ENCODE data around the gene SENP5. TPM values are rescaled to one million over a fixed set of nuclear protein-coding genes. Genes with fewer than 3 reads are reported as not detected.
"Not testable (repeated sequence)": the region's sequence is repeated elsewhere in the genome, so short reads cannot be mapped to it uniquely, and the experiment has no call there.

Gene SENP5
- total RNA-seq, 1 donor from 2014 or later: 21.6 TPM

- intact Hi-C loops (cut with DNase I): no loop called here
- DNase-seq (ENCODE audit: low spot score): no peak
Observed at GRCh38 chr3:196936288-196936687, 68.6 kb downstream of the SENP5 start.

DNA sequence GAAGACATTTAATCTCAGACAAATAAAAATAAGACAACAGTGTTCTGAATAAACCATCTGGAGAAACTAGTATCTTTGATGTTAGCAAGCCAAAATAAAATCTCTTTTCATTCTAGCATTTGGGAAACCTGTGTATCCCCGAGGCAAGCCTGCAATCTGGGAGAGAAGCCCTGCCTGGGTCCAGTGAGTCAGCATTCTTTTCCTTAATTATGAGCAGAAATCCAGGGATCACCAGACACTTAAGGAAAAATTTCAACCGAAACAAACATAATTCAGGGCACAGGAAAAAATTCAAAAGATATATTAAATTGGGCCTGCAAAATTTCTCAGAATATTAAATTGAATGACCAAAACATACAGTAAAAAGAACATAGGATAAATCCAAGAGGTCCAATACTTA is 70.4 kb downstream of the SENP5 start:
- DNase-seq (ENCODE audit: low spot score): no peak
- intact Hi-C loops (cut with DNase I): no loop called here

GRCh38 chr3:196938576-196938975 is 70.9 kb downstream of the SENP5 start:
- intact Hi-C loops (cut with DNase I): no loop called here
- DNase-seq (ENCODE audit: low spot score): no peak

GRCh38 chr3:196941729-196942225 is 74.1 kb downstream of the SENP5 start:
- DNase-seq (ENCODE audit: low spot score): no peak

GRCh38 chr3:196942226-196942914 is 74.7 kb downstream of the SENP5 start, which contains the start of gene NCBP2:
Gene NCBP2, minus strand, starts transcription at chr3:196942528. Its CDS starts 25 bp downstream, at chr3:196942503.
- peak; percentile 99 for DNase-seq (ENCODE audit: low spot score)
- intact Hi-C loops (cut with DNase I): loop anchor here (1.0 kb wide), 1 partner anchor 75 kb away; the partner anchor contains the start of gene SENP5

More at GRCh38 chr3:196941729-196942225, 74.1 kb downstream of the SENP5 start:
- intact Hi-C loops (cut with DNase I): loop anchor here (1.0 kb wide), 1 partner anchor 74 kb away; the partner anchor contains the start of gene SENP5

DNA sequence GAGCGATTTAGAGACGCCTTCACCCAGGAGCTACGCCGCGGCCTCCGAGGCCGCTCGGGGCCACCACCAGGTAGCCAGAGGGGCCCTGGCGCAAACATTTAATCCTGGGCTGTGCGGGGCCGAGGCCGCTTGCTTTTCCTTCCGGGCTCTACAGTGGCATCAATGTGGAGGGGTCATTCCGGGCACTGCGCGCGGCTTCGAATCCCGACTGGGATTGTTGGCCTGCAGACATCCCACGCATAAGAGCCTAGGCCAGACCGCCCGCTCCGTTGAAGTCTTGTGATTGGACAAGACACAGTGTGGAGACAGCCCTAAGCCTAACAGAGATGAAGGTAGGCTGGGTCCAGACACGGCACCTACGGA is 75.2 kb downstream of the SENP5 start:
- intact Hi-C loops (cut with DNase I): loop anchor here (1.0 kb wide), 1 partner anchor 76 kb away; the partner anchor contains the start of gene SENP5
- DNase-seq (ENCODE audit: low spot score): no peak

DNA sequence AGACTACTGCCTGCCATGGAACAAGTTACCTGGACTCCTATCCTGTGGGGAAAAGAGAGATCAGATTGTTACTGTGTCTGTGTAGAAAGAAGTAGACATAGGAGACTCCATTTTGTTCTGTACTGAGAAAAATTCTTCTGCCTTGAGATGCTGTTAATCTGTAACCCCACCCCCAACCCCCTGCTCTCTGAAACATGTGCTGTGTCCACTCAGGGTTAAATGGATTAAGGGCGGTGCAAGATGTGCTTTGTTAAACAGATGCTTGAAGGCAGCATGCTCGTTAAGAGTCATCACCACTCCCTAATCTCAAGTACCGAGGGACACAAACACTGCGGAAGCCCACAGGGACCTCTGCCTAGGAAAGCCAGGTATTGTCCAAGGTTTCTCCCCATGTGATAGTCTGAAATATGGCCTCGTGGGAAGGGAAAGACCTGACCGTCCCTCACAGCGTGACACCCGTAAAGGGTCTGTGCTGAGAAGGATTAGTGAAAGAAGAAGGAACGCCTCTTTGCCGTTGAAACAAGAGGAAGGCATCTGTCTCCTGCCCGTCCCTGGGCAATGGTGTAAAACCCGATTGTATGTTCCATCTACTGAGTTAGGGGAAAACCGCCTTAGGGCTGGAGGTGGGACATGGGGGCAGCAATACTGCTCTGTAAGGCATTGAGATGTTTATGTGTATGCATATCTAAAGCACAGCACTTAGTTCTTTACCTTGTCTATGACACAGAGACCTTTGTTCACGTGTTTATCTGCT is 76.5 kb downstream of the SENP5 start:
- intact Hi-C loops (cut with DNase I); DNase-seq (ENCODE audit: low spot score): not testable (repeated sequence)

DNA sequence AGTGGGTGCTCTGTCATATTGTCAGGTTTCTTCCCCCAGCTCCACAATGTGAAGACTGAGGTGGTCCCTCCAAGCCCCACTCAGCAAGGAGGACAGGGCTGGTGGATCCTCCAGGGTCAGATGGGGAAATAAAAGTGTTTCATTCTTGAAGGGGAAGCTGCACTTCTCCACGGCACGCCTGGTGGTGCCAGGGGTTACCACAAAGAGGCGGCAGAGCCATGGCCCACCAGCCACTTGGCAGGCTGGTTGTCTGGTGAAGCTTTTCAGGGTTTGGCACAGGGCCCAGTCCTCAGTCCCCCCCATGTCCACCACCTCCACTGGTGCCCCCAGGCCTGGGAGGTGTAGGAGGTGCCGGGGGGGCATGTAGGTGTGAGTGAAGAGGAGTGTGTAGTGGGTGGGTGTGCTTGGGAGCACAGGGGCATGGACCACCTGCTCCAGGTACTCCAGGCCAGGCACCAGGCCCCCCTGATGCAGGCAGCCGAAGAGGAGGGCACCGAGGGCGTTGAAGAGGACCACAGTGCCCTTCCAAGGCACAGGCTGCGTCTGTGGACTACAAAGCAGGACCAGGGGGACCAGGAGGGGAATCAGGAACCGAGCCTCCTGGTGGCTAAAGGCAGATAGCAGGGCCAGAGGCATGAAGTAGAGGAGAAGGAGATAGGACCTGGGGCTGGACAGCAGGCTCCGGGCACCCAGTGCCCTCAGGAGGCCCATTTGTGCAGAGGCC is 79.6 kb downstream of the SENP5 start:
- no peak for DNase-seq (ENCODE audit: low spot score)
- intact Hi-C loops (cut with DNase I): no loop called here

GRCh38 chr3:196947860-196948441 is 80.2 kb downstream of the SENP5 start:
- intact Hi-C loops (cut with DNase I): no loop called here
- no peak for DNase-seq (ENCODE audit: low spot score)

GRCh38 chr3:196948442-196949284 is 80.9 kb downstream of the SENP5 start:
- intact Hi-C loops (cut with DNase I): no loop called here
- no peak for DNase-seq (ENCODE audit: low spot score)

DNA sequence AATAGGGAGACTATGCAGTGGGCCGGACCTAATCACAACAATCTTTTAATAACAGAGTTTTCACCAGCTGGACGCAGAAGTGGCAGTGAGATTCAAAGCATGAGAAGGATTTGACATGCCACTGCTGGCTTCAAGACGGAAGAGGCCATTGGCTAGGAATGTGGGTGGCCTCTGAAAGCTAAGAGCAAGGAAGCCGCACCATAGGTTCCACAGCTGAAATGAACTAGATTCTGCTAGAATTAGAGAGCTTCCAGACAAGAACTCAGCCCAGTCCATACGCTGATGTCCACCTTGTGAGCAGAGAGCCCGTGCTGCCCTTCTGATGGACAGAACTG is 81.5 kb downstream of the SENP5 start:
- no peak for DNase-seq (ENCODE audit: low spot score)
- intact Hi-C loops (cut with DNase I): no loop called here

- DNase-seq (ENCODE audit: low spot score): no peak
- intact Hi-C loops (cut with DNase I): no loop called here
Observed at GRCh38 chr3:196949750-196950149, 82.0 kb downstream of the SENP5 start.

DNA sequence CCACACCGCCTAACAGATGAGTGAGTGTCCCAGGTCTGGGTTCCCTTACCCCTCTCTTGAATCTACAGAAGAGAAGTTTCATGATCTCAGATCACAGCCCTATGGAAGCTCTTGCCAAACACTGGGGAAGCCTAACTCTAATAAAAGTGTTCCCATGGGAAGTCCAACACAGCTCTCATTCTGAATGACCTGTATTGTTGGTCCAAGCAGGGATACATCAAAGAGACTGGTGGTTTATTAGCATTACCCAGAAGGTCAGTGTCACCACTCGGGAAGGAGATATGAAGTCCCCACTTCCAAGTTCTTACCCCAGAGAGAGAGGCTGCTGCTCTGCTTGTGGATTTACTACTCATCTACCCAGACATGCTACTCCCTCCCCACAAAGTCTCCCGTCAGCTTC is 83.7 kb downstream of the SENP5 start:
- intact Hi-C loops (cut with DNase I): no loop called here
- no peak for DNase-seq (ENCODE audit: low spot score)

DNA sequence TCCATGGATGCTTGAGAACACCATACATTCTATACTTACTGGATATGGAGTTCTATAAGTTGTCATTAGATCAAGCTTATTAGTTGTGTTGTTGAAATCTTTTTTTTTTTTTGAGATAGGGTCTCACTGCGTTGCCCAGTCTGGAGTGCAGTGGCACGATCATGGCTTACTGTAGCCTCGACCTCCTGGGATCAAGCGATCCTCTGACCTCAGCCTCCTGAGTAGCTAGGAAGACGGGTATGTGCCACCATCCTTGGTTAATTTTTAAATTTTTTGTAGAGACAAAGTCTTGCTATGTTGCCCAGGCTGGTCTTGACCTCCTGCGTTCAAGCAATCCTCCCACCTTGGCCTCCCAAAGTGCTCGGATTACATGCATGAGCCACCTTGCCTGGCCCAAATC is 87.1 kb downstream of the SENP5 start:
- DNase-seq (ENCODE audit: low spot score): no peak
- intact Hi-C loops (cut with DNase I): no loop called here

- intact Hi-C loops (cut with DNase I): no loop called here
- DNase-seq (ENCODE audit: low spot score): no peak
Observed at GRCh38 chr3:196962108-196962929, 94.6 kb downstream of the SENP5 start.

GRCh38 chr3:196962930-196963630 is 95.4 kb downstream of the SENP5 start:
- intact Hi-C loops (cut with DNase I): no loop called here
- DNase-seq (ENCODE audit: low spot score): no peak

GRCh38 chr3:196963631-196963953 is 95.9 kb downstream of the SENP5 start:
- intact Hi-C loops (cut with DNase I): no loop called here
- no peak for DNase-seq (ENCODE audit: low spot score)
